ENCODE data around the gene TBC1D8. TPM values are rescaled to one million over a fixed set of nuclear protein-coding genes. Genes with fewer than 3 reads are reported as not detected.

Gene TBC1D8
- total and polyA plus RNA-seq, 2 experiments from 2014 or later: 18.0 to 36.9 TPM

DNA sequence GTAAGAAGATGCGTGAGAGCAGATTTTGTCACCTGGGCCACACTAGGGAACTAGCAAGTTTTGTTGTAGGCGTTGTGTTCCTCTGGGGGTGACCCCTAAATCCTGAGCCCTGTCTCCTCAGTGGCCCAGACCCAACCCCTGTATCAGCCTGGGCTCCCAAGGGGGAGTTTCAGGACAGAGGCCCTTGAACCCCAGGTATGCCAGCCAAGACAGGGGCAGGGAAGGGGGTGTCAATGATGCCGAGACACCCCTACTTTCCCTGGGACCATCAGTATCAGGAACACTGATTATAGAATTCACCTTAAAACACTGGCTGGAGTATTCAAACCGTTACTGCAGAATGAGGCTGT, 188.2 kb downstream of the TBC1D8 start (continued):
- TF ChIP-seq, protein P1, sequence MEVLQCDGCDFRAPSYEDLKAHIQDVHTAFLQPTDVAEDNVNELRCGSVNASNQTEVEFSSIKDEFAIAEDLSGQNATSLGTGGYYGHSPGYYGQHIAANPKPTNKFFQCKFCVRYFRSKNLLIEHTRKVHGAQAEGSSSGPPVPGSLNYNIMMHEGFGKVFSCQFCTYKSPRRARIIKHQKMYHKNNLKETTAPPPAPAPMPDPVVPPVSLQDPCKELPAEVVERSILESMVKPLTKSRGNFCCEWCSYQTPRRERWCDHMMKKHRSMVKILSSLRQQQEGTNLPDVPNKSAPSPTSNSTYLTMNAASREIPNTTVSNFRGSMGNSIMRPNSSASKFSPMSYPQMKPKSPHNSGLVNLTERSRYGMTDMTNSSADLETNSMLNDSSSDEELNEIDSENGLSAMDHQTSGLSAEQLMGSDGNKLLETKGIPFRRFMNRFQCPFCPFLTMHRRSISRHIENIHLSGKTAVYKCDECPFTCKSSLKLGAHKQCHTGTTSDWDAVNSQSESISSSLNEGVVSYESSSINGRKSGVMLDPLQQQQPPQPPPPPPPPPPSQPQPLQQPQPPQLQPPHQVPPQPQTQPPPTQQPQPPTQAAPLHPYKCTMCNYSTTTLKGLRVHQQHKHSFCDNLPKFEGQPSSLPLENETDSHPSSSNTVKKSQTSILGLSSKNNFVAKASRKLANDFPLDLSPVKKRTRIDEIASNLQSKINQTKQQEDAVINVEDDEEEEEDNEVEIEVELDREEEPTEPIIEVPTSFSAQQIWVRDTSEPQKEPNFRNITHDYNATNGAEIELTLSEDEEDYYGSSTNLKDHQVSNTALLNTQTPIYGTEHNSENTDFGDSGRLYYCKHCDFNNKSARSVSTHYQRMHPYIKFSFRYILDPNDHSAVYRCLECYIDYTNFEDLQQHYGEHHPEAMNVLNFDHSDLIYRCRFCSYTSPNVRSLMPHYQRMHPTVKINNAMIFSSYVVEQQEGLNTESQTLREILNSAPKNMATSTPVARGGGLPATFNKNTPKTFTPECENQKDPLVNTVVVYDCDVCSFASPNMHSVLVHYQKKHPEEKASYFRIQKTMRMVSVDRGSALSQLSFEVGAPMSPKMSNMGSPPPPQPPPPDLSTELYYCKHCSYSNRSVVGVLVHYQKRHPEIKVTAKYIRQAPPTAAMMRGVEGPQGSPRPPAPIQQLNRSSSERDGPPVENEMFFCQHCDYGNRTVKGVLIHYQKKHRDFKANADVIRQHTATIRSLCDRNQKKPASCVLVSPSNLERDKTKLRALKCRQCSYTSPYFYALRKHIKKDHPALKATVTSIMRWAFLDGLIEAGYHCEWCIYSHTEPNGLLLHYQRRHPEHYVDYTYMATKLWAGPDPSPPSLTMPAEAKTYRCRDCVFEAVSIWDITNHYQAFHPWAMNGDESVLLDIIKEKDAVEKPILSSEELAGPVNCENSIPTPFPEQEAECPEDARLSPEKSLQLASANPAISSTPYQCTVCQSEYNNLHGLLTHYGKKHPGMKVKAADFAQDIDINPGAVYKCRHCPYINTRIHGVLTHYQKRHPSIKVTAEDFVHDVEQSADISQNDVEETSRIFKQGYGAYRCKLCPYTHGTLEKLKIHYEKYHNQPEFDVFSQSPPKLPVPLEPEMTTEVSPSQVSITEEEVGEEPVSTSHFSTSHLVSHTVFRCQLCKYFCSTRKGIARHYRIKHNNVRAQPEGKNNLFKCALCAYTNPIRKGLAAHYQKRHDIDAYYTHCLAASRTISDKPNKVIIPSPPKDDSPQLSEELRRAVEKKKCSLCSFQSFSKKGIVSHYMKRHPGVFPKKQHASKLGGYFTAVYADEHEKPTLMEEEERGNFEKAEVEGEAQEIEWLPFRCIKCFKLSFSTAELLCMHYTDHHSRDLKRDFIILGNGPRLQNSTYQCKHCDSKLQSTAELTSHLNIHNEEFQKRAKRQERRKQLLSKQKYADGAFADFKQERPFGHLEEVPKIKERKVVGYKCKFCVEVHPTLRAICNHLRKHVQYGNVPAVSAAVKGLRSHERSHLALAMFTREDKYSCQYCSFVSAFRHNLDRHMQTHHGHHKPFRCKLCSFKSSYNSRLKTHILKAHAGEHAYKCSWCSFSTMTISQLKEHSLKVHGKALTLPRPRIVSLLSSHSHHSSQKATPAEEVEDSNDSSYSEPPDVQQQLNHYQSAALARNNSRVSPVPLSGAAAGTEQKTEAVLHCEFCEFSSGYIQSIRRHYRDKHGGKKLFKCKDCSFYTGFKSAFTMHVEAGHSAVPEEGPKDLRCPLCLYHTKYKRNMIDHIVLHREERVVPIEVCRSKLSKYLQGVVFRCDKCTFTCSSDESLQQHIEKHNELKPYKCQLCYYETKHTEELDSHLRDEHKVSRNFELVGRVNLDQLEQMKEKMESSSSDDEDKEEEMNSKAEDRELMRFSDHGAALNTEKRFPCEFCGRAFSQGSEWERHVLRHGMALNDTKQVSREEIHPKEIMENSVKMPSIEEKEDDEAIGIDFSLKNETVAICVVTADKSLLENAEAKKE (CRISPR knock-in tag; IDR thresholded peaks at IDR 0.05): no peak
- no peak for TF ChIP-seq STAT1 (IDR thresholded peaks at IDR 0.05; ENCODE audit: unreplicated experiment)
- no peak for TF ChIP-seq EZH2 (IDR thresholded peaks at IDR 0.05; ENCODE audit: low read depth, unreplicated experiment)
- no peak for TF ChIP-seq NANOG (IDR thresholded peaks at IDR 0.05; ENCODE audit: borderline replicate concordance)
- TF ChIP-seq, protein P2, sequence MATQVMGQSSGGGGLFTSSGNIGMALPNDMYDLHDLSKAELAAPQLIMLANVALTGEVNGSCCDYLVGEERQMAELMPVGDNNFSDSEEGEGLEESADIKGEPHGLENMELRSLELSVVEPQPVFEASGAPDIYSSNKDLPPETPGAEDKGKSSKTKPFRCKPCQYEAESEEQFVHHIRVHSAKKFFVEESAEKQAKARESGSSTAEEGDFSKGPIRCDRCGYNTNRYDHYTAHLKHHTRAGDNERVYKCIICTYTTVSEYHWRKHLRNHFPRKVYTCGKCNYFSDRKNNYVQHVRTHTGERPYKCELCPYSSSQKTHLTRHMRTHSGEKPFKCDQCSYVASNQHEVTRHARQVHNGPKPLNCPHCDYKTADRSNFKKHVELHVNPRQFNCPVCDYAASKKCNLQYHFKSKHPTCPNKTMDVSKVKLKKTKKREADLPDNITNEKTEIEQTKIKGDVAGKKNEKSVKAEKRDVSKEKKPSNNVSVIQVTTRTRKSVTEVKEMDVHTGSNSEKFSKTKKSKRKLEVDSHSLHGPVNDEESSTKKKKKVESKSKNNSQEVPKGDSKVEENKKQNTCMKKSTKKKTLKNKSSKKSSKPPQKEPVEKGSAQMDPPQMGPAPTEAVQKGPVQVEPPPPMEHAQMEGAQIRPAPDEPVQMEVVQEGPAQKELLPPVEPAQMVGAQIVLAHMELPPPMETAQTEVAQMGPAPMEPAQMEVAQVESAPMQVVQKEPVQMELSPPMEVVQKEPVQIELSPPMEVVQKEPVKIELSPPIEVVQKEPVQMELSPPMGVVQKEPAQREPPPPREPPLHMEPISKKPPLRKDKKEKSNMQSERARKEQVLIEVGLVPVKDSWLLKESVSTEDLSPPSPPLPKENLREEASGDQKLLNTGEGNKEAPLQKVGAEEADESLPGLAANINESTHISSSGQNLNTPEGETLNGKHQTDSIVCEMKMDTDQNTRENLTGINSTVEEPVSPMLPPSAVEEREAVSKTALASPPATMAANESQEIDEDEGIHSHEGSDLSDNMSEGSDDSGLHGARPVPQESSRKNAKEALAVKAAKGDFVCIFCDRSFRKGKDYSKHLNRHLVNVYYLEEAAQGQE (IDR thresholded peaks at IDR 0.05; ENCODE audit: unreplicated experiment): no peak

DNA sequence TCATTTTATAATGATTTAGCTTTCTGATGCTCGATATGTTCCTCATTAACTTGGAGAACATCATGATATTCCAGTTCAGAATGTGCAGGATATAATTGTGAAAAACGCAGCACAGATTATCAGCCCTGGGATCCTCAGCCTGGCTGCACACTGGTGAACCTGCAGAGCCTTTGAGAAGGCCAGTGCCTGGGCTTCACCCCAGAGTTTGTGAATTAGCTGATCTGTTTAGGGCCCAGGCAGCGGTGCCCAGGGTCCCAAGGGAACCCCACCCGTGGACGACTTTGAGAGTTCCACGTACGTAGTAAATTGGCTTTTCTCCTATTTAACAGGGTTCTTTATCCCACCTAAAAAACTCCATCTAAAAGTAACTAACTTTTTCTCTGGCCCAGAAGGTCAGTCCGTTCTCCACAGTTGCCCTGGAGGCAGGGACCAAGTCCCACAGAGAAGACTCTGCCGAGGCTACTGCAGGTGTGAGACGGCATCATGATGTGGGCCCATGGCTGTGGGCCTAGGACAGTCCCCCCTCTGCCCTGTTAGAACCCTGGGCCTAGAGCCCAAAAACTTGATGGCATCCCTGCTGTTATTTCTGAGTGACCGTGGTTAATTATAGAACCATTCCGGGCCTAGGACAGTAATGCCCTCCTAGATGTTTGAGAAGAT, 188.7 kb downstream of the TBC1D8 start:
- no peaks in the 10 kb centered on the region for H3F3A ChIP-seq (replicated peaks; ENCODE audit: low read depth)
- no peak overlapping the region for H3K4me3 ChIP-seq
- Mint-ChIP-seq H3K27me3 (ENCODE audit: insufficient read depth, low read depth, poor library complexity) (peaks cover 2% of the 10 kb centered on the region), H3K4me1 (peaks cover 9% of the 10 kb centered on the region), H3K36me3 (ENCODE audit: low read depth) (no peaks in the 10 kb centered on the region), H3K4me3 (no peak overlapping the region), H3K27ac (no peak overlapping the region), H3K9me3 (no peaks in the 10 kb centered on the region)
- no peaks in the 10 kb centered on the region for H4K20me1 ChIP-seq (replicated peaks; ENCODE audit: insufficient read depth)
- ATAC-seq (no peak), DNase-seq (ENCODE audit: low spot score) (no peak)
- peaks cover 8% of the 10 kb centered on the region; the same call in 1 of the 2 replicates for H3K9me2 ChIP-seq (ENCODE audit: insufficient read depth)
- no peaks in the 10 kb centered on the region for H3K36me3 ChIP-seq (ENCODE audit: insufficient read depth)
- H3K27me3 ChIP-seq (ENCODE audit: insufficient read depth): no peaks in the 10 kb centered on the region
- no peak overlapping the region for H3K27ac ChIP-seq (ENCODE audit: low read depth)
- no peak overlapping the region for H2AFZ ChIP-seq
- no peaks in the 10 kb centered on the region for H3K4me1 ChIP-seq (ENCODE audit: insufficient read depth)
- no peaks in the 10 kb centered on the region for H3K79me2 ChIP-seq (replicated peaks; ENCODE audit: insufficient read depth)
- no peak overlapping the region for H3K4me2 ChIP-seq
- TF ChIP-seq EZH2 (IDR thresholded peaks at IDR 0.05; ENCODE audit: low read depth, unreplicated experiment): no peak
- TF ChIP-seq, protein P3, sequence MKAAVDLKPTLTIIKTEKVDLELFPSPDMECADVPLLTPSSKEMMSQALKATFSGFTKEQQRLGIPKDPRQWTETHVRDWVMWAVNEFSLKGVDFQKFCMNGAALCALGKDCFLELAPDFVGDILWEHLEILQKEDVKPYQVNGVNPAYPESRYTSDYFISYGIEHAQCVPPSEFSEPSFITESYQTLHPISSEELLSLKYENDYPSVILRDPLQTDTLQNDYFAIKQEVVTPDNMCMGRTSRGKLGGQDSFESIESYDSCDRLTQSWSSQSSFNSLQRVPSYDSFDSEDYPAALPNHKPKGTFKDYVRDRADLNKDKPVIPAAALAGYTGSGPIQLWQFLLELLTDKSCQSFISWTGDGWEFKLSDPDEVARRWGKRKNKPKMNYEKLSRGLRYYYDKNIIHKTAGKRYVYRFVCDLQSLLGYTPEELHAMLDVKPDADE (IDR thresholded peaks at IDR 0.05): no peak

Data from GM23338 (cell line).